HepG2 (cell line): ENCODE results near the gene KCNJ2. TPM values are rescaled to one million over a fixed set of nuclear protein-coding genes. Genes with fewer than 3 reads are reported as not detected.

Experiments
- ATAC-seq: fragments of 200-7000 bp; cut with Tn5 transposase; 3 replicates; pipeline ENCODE4 v1.9.1; 2020; ENCODE audit warnings: mild to moderate bottlenecking, moderate library complexity
- BruUV-seq: library from RNA; stranded (reverse); fragments of 400-500 nt; replicated peaks from 2 replicates; lab custom pipeline; 2021; lab: Mats Ljungman, UMichigan
- CTCF ChIA-PET: fragments of 300-600 bp; formaldehyde crosslinking; extraction: SDS; loops from one replicate; lab custom pipeline; 2021; ENCODE audit warnings: low total read pairs, inconsistent platforms, low intra/inter-chr PET ratio; lab: Yijun Ruan, JAX
- POLR2A ChIA-PET: fragments of 350-600 bp; sonication (Branson Sonifier 250); formaldehyde crosslinking; loops from one replicate; lab custom pipeline; 2020; ENCODE audit warnings: antibody characterized with exemption, inconsistent platforms; lab: Yijun Ruan, JAX
- DNase-seq: peaks from one replicate; pipeline ENCODE4 v3.0.0-alpha.2; 2015; ENCODE audit warnings: low spot score
- FAIRE-seq: peaks from 3 replicates; lab custom pipeline; 2011; peaks lifted over from hg19 to GRCh38; lab: Jason Lieb, UNC
- H2AFZ ChIP-seq: one replicate; pipeline ENCODE4 v1.6.1; 2011; ENCODE audit warnings: low read length, inconsistent platforms
- H3K27ac ChIP-seq: fragments of 300-600 bp; 3 replicates; pipeline ENCODE4 v1.8.0; 2011; ENCODE audit warnings: mixed run types, mild to moderate bottlenecking, mixed read lengths, low read length, inconsistent platforms; ENCODE audit not compliant: insufficient read depth; ENCODE audit errors: extremely low read length
- H3K27me3 ChIP-seq, 2 experiments: fragments of 200-600 bp in 1 of 2; 2 replicates in 1 of 2; 3 replicates in 1 of 2; pipeline versions ENCODE4 v1.6.0 to v1.8.0; 2011; ENCODE audit warnings: low read length in 2 of 2, mild to moderate bottlenecking in 2 of 2, moderate library complexity in 2 of 2, inconsistent platforms in 1 of 2; ENCODE audit not compliant: insufficient read depth in 2 of 2, control insufficient read depth in 1 of 2
- H3K36me3 ChIP-seq, 2 experiments: fragments of 200-600 bp in 1 of 2; replicated peaks in 1 of 2; 2 replicates in 1 of 2; 3 replicates in 1 of 2; pipeline versions ENCODE4 v1.5.1 to v1.8.0; 2011; ENCODE audit warnings: low read length in 2 of 2, inconsistent platforms in 1 of 2; ENCODE audit not compliant: insufficient read depth in 2 of 2, control insufficient read depth in 1 of 2
- H3K4me1 ChIP-seq: 2 replicates; pipeline ENCODE4 v1.5.1; 2012; ENCODE audit warnings: low read length, inconsistent platforms; ENCODE audit not compliant: insufficient read depth
- H3K4me2 ChIP-seq: 2 replicates; pipeline ENCODE4 v1.6.0; 2011; ENCODE audit warnings: low read depth, low read length, inconsistent platforms
- H3K4me3 ChIP-seq, 3 experiments: fragments of 200-600 bp in 1 of 3; sonication (generic), shearing (Covaris generic) in 1 of 3; replicated peaks in 1 of 3; 2 replicates each; pipeline ENCODE4 v1.5.1; 2011 to 2016; ENCODE audit warnings: low read length in 3 of 3, inconsistent platforms in 2 of 3, low read depth in 2 of 3, mild to moderate bottlenecking in 2 of 3, control low read depth in 1 of 3, mixed read lengths in 1 of 3; ENCODE audit not compliant: insufficient read depth in 1 of 3
- H3K79me2 ChIP-seq: one replicate; pipeline ENCODE4 v1.6.1; 2011; ENCODE audit warnings: low read length, inconsistent platforms; ENCODE audit not compliant: insufficient read depth
- H3K9ac ChIP-seq: 2 replicates; pipeline ENCODE4 v1.6.0; 2011; ENCODE audit warnings: mild to moderate bottlenecking, low read depth, low read length, inconsistent platforms; ENCODE audit not compliant: insufficient read depth
- H3K9me3 ChIP-seq: 2 replicates; pipeline ENCODE4 v1.5.1; 2012; ENCODE audit warnings: mild to moderate bottlenecking, low read length
- H4K20me1 ChIP-seq: 2 replicates; pipeline ENCODE4 v1.6.0; 2011; ENCODE audit warnings: inconsistent platforms, mild to moderate bottlenecking, low read length, moderate library complexity; ENCODE audit not compliant: insufficient read depth
- GABPB1 ChIP-seq: IDR thresholded peaks from 2 replicates; pipeline ENCODE4 v1.6.1; 2016; ENCODE audit warnings: mild to moderate bottlenecking, missing genetic modification reagents, moderate library complexity, missing compliant biosample characterization
- HDAC6 ChIP-seq: fragments of 200-600 bp; sonication (generic); IDR thresholded peaks from 2 replicates; pipeline ENCODE4 v1.7.0; 2017; ENCODE audit warnings: mild to moderate bottlenecking, antibody characterized with exemption, low read length, low read depth
- HNRNPLL ChIP-seq: fragments of 200-400 bp; formaldehyde crosslinking; IDR thresholded peaks from 2 replicates; pipeline ENCODE4 v1.6.1; 2017; ENCODE audit warnings: mild to moderate bottlenecking, low read depth, low read length; ENCODE audit not compliant: poor library complexity, severe bottlenecking
- ISL2 ChIP-seq: sonication (generic); formaldehyde crosslinking; IDR thresholded peaks from 2 replicates; pipeline ENCODE4 v1.5.0; 2020; ENCODE audit warnings: missing genetic modification reagents
- MED1 ChIP-seq: sonication (generic); formaldehyde crosslinking; IDR thresholded peaks from 2 replicates; pipeline ENCODE4 v1.4.0; 2020; ENCODE audit warnings: missing genetic modification reagents
- ZFP36 ChIP-seq: fragments of 150-350 bp; IDR thresholded peaks from 2 replicates; pipeline ENCODE4 v1.6.1; 2018; ENCODE audit warnings: borderline replicate concordance, low read length, low read depth; ENCODE audit not compliant: partially characterized antibody
- ZFP36L2 ChIP-seq: sonication (generic); formaldehyde crosslinking; IDR thresholded peaks from 2 replicates; pipeline ENCODE4 v1.4.0; 2020; ENCODE audit warnings: missing genetic modification reagents
- ZNF496 ChIP-seq: sonication (generic); formaldehyde crosslinking; IDR thresholded peaks from 2 replicates; pipeline ENCODE4 v1.8.1; 2023; ENCODE audit warnings: mild to moderate bottlenecking, moderate library complexity, missing genetic modification reagents; ENCODE audit not compliant: insufficient replicate concordance
- WGBS: methylation state at CpG from one replicate; pipeline ENCODE4 v1.1.6; 2017; ENCODE audit warnings: low lambda C conversion rate; 5-methylcytosine and 5-hydroxymethylcytosine counted together
- in situ Hi-C: cut with HindIII; loops from 2 replicates; pipeline ENCODE4 v1.10.0; 2017; ENCODE audit warnings: low pct_unique_long_range_greater_than_20kb; ENCODE audit not compliant: extremely low pct_ligation_motif_present
- intact Hi-C: fragments of 100-400 bp; cut with micrococcal nuclease; formaldehyde crosslinking; loops from one replicate; pipeline ENCODE4 v1.10.0; 2022; ENCODE audit not compliant: unreplicated experiment
- polyA plus RNA-seq, 8 experiments: library from polyadenylated mRNA; depleted of rRNA in 3 of 8; stranded (reverse) in 7 of 8; unstranded in 1 of 8; fragments of >200 nt; fragmentation: Illumina TruSeq in 4 of 8; extraction: Trizol in 4 of 8; gene quantifications; 2 replicates each; pipeline versions ENCODE4 v1.2.1 to v1.2.3, GENCODE V29; 2011 to 2016; ENCODE audit warnings: low read depth in 4 of 8, missing spikeins in 1 of 8, mixed read lengths in 1 of 8; ENCODE audit not compliant: insufficient read depth in 1 of 8
- total RNA-seq, 5 experiments: library from RNA; depleted of rRNA; stranded (reverse); fragments of >200 nt; fragmentation: Illumina TruSeq; extraction: Trizol; gene quantifications; 2 replicates each; pipeline ENCODE4 v1.2.3, GENCODE V29; 2016; ENCODE audit warnings: low read depth in 1 of 5
- TF ChIP-seq, protein P1 (sequence below): IDR thresholded peaks from 2 replicates; pipeline ENCODE4 v1.6.1; 2016; ENCODE audit warnings: mild to moderate bottlenecking
- TF ChIP-seq, protein P2 (sequence below): IDR thresholded peaks from 2 replicates; pipeline ENCODE4 v1.6.1; 2016; ENCODE audit warnings: missing biosample characterization, missing genetic modification reagents, low read depth
- TF ChIP-seq, protein P3 (sequence below): sonication (generic); formaldehyde crosslinking; IDR thresholded peaks from 2 replicates; pipeline ENCODE4 v1.5.0; 2020; ENCODE audit warnings: mild to moderate bottlenecking, missing genetic modification reagents

The KCNJ2 gene
- total and polyA plus RNA-seq, 2 of the 13 experiments (the other 11 are each of a cell fraction or from before 2014, with no cell fraction given), result not detected

DNA sequence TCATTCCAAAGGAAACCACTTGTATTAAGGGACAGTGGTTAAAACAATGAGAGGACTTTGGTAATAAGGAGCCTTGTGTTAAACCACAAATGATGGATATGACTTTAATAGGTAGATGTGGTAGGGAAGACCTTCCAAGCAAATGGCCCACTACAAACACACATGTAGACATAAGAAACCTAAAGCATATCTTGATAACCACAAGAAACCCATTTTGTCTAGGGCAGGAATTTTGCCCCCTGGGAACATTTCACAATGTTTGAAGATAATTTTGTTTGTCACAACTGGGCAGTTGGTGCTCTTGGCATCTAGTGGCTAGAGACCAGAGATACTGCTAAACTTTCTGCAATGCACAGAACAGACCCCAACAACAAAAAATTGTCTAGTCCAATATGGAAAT, 25.8 kb downstream of the KCNJ2 start:
- H3K27ac ChIP-seq, result no peak overlapping the region
- CTCF ChIA-PET, result no interaction called here
- intact Hi-C loops, result no loop called here

DNA sequence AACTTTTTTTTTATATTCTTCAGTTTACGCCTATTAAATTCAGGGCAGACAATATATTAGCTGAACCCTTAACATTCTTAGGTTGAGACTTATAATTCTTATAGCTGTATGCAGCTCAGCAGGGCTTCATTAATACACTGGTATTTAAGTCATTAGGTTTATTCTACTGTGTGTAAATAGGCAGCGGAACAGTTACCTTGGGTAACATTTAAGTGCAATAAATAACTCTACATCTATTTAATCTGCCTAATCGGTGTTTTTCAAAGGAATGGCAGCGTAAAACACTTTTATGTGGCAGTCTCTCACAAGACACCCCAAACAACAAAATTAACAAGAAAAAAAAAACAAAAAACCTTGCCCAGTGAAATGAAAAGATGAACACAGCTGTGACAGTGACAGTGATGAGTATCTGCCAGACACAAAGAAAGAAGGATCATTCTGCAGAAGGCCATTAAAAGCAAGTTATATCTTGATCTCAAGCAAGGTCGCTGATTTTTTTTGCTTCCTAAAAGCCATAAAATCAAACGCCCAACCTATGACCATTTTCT, 32.6 kb downstream of the KCNJ2 start:
- H3K4me2 ChIP-seq, result no peak overlapping the region
- H3K9me3 ChIP-seq, result peaks cover 51% of the 10 kb centered on the region
- no peaks in the 10 kb centered on the region for H3K36me3 ChIP-seq
- POLR2A ChIA-PET, result no interaction called here
- H3K27ac ChIP-seq, result no peak overlapping the region
- H4K20me1 ChIP-seq, result no peaks in the 10 kb centered on the region
- H2AFZ ChIP-seq, result no peak overlapping the region
- CTCF ChIA-PET, result no interaction called here
- in situ Hi-C loops (no loop called here), intact Hi-C loops (no loop called here)
- H3K4me1 ChIP-seq, result no peaks in the 10 kb centered on the region
- H3K79me2 ChIP-seq, result no peaks in the 10 kb centered on the region
- no peak overlapping the region for H3K9ac ChIP-seq
- H3K27me3 ChIP-seq, result no peaks in the 10 kb centered on the region
- BruUV-seq, result no TSS peak
- FAIRE-seq (no peak), DNase-seq (no peak), ATAC-seq (no peak)
- no peak overlapping the region for H3K4me3 ChIP-seq
- WGBS, result 30% methylated on average over 6 of the region's 6 CpGs
- TF ChIP-seq, protein P1, sequence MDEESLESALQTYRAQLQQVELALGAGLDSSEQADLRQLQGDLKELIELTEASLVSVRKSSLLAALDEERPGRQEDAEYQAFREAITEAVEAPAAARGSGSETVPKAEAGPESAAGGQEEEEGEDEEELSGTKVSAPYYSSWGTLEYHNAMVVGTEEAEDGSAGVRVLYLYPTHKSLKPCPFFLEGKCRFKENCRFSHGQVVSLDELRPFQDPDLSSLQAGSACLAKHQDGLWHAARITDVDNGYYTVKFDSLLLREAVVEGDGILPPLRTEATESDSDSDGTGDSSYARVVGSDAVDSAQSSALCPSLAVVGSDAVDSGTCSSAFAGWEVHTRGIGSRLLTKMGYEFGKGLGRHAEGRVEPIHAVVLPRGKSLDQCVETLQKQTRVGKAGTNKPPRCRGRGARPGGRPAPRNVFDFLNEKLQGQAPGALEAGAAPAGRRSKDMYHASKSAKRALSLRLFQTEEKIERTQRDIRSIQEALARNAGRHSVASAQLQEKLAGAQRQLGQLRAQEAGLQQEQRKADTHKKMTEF (CRISPR knock-in tag), result no peak
- TF ChIP-seq, protein P2, sequence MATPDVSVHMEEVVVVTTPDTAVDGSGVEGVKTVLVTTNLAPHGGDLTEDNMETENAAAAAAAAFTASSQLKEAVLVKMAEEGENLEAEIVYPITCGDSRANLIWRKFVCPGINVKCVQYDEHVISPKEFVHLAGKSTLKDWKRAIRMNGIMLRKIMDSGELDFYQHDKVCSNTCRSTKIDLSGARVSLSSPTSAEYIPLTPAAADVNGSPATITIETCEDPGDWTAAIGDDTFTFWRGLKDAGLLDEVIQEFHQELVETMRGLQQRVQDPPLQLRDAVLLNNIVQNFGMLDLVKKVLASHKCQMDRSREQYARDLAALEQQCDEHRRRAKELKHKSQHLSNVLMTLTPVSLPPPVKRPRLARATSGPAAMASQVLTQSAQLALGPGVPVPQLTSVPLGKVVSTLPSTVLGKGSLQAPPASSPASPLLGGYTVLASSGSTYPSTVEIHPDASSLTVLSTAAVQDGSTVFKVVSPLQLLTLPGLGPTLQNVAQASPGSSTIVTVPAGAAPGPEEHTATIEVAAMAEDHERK (CRISPR knock-in tag), result no peak
- TF ChIP-seq HNRNPLL (no peak), GABPB1 (CRISPR knock-in tag) (no peak), ZFP36 (no peak)

More for the DNA sequence above, 25.8 kb downstream of the KCNJ2 start:
- no peak overlapping the region for H3K4me2 ChIP-seq
- no peaks in the 10 kb centered on the region for H3K4me1 ChIP-seq
- no peak overlapping the region for H2AFZ ChIP-seq
- no peaks in the 10 kb centered on the region for H3K36me3 ChIP-seq
- no peaks in the 10 kb centered on the region for H3K79me2 ChIP-seq
- no TSS peak for BruUV-seq
- H3K27me3 ChIP-seq, result no peaks in the 10 kb centered on the region
- H3K9me3 ChIP-seq, result peaks cover 68% of the 10 kb centered on the region
- in situ Hi-C loops, result no loop called here
- TF ChIP-seq MED1 (CRISPR knock-in tag), result no peak
- no peak for TF ChIP-seq ZFP36L2 (CRISPR knock-in tag)
- TF ChIP-seq ISL2, result no peak
- TF ChIP-seq HDAC6, result no peak
- TF ChIP-seq, protein P3, sequence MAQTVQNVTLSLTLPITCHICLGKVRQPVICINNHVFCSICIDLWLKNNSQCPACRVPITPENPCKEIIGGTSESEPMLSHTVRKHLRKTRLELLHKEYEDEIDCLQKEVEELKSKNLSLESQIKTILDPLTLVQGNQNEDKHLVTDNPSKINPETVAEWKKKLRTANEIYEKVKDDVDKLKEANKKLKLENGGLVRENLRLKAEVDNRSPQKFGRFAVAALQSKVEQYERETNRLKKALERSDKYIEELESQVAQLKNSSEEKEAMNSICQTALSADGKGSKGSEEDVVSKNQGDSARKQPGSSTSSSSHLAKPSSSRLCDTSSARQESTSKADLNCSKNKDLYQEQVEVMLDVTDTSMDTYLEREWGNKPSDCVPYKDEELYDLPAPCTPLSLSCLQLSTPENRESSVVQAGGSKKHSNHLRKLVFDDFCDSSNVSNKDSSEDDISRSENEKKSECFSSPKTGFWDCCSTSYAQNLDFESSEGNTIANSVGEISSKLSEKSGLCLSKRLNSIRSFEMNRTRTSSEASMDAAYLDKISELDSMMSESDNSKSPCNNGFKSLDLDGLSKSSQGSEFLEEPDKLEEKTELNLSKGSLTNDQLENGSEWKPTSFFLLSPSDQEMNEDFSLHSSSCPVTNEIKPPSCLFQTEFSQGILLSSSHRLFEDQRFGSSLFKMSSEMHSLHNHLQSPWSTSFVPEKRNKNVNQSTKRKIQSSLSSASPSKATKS (CRISPR knock-in tag), result no peak
- no peak for TF ChIP-seq ZNF496 (CRISPR knock-in tag)
- DNase-seq, result no peak
- H4K20me1 ChIP-seq, result no peaks in the 10 kb centered on the region
- no peak overlapping the region for H3K4me3 ChIP-seq
- POLR2A ChIA-PET, result no interaction called here
- no peak for FAIRE-seq
- ATAC-seq, result no peak
- H3K9ac ChIP-seq, result no peak overlapping the region
